Measurements from ENCODE around the gene ZNF280D.

ZNF280D gene

GRCh38 chr15:56659197-56659596, 74.1 kb downstream of the ZNF280D start:
- DNase-seq (ENCODE audit: low read depth, low spot score), result no peak
- H3K4me3 ChIP-seq, result no peak overlapping the region
- no peaks in the 10 kb centered on the region for H3K9me3 ChIP-seq (ENCODE audit: low read depth, low read length)
- no peak overlapping the region for H3K9ac ChIP-seq (ENCODE audit: insufficient read length)
- no peak for TF ChIP-seq FOXP2 (optimal IDR thresholded peaks at IDR 0.05; ENCODE audit: control extremely low read depth, extremely low read length, insufficient read depth)
- no peak for TF ChIP-seq EZH2 (IDR thresholded peaks at IDR 0.05)
- TF ChIP-seq POLR2AphosphoS5 (IDR thresholded peaks at IDR 0.05; ENCODE audit: borderline replicate concordance, low read depth, low read length), result no peak
- H3K36me3 ChIP-seq (ENCODE audit: insufficient read depth, low read length), result peaks cover 16% of the 10 kb centered on the region
- H3K27ac ChIP-seq, result no peak overlapping the region

GRCh38 chr15:56654624-56655023, 78.7 kb downstream of the ZNF280D start:
- no peak overlapping the region for H3K27ac ChIP-seq

GRCh38 chr15:56654216-56654615, 79.1 kb downstream of the ZNF280D start:
- Histone ChIP-seq H3K9me3 (ENCODE audit: low read depth, low read length) (no peaks in the 10 kb centered on the region), H3K36me3 (ENCODE audit: insufficient read depth, low read length) (peaks cover 25% of the 10 kb centered on the region), H3K9ac (ENCODE audit: insufficient read length) (no peak overlapping the region), H3K27ac (no peak overlapping the region), H3K4me3 (no peak overlapping the region)
- TF ChIP-seq FOXP2 (optimal IDR thresholded peaks at IDR 0.05; ENCODE audit: control extremely low read depth, extremely low read length, insufficient read depth) (no peak), POLR2AphosphoS5 (IDR thresholded peaks at IDR 0.05; ENCODE audit: borderline replicate concordance, low read depth, low read length) (no peak), EZH2 (IDR thresholded peaks at IDR 0.05) (no peak)
- DNase-seq (ENCODE audit: low read depth, low spot score), result no peak

More at GRCh38 chr15:56654624-56655023, 78.7 kb downstream of the ZNF280D start:
- Histone ChIP-seq H3K9me3 (ENCODE audit: low read depth, low read length) (no peaks in the 10 kb centered on the region), H3K4me3 (no peak overlapping the region), H3K36me3 (ENCODE audit: insufficient read depth, low read length) (peaks cover 25% of the 10 kb centered on the region), H3K9ac (ENCODE audit: insufficient read length) (no peak overlapping the region)
- no peak for DNase-seq (ENCODE audit: low read depth, low spot score)
- no peak for TF ChIP-seq EZH2 (IDR thresholded peaks at IDR 0.05)
- no peak for TF ChIP-seq FOXP2 (optimal IDR thresholded peaks at IDR 0.05; ENCODE audit: control extremely low read depth, extremely low read length, insufficient read depth)
- TF ChIP-seq POLR2AphosphoS5 (IDR thresholded peaks at IDR 0.05; ENCODE audit: borderline replicate concordance, low read depth, low read length), result no peak

- no peak overlapping the region for H3K9ac ChIP-seq (ENCODE audit: insufficient read length)
- H3K9me3 ChIP-seq (ENCODE audit: low read depth, low read length), result no peaks in the 10 kb centered on the region
- peaks cover 24% of the 10 kb centered on the region for H3K36me3 ChIP-seq (ENCODE audit: insufficient read depth, low read length)
- H3K27ac ChIP-seq, result no peak overlapping the region
- DNase-seq (ENCODE audit: low read depth, low spot score), result no peak
- no peak overlapping the region for H3K4me3 ChIP-seq
- no peak for TF ChIP-seq EZH2 (IDR thresholded peaks at IDR 0.05)
- TF ChIP-seq FOXP2 (optimal IDR thresholded peaks at IDR 0.05; ENCODE audit: control extremely low read depth, extremely low read length, insufficient read depth), result no peak
- TF ChIP-seq POLR2AphosphoS5 (IDR thresholded peaks at IDR 0.05; ENCODE audit: borderline replicate concordance, low read depth, low read length), result no peak
Observed at GRCh38 chr15:56653787-56654186, 79.5 kb downstream of the ZNF280D start.

- H3K36me3 ChIP-seq (ENCODE audit: insufficient read depth, low read length), result peaks cover 20% of the 10 kb centered on the region
- TF ChIP-seq EZH2 (IDR thresholded peaks at IDR 0.05) (no peak), FOXP2 (optimal IDR thresholded peaks at IDR 0.05; ENCODE audit: control extremely low read depth, extremely low read length, insufficient read depth) (no peak), POLR2AphosphoS5 (IDR thresholded peaks at IDR 0.05; ENCODE audit: borderline replicate concordance, low read depth, low read length) (no peak)
- H3K4me3 ChIP-seq, result no peak overlapping the region
- no peak overlapping the region for H3K9ac ChIP-seq (ENCODE audit: insufficient read length)
- no peaks in the 10 kb centered on the region for H3K9me3 ChIP-seq (ENCODE audit: low read depth, low read length)
- no peak for DNase-seq (ENCODE audit: low read depth, low spot score)
- no peak overlapping the region for H3K27ac ChIP-seq
Observed at GRCh38 chr15:56653107-56653506, 80.2 kb downstream of the ZNF280D start.

- Histone ChIP-seq H3K9me3 (ENCODE audit: low read depth, low read length) (no peaks in the 10 kb centered on the region), H3K27ac (no peak overlapping the region), H3K36me3 (ENCODE audit: insufficient read depth, low read length) (peaks cover 3% of the 10 kb centered on the region; the same call in 1 of the 2 replicates), H3K4me3 (no peak overlapping the region), H3K9ac (ENCODE audit: insufficient read length) (no peak overlapping the region)
- DNase-seq (ENCODE audit: low read depth, low spot score), result no peak
- no peak for TF ChIP-seq POLR2AphosphoS5 (IDR thresholded peaks at IDR 0.05; ENCODE audit: borderline replicate concordance, low read depth, low read length)
- TF ChIP-seq FOXP2 (optimal IDR thresholded peaks at IDR 0.05; ENCODE audit: control extremely low read depth, extremely low read length, insufficient read depth), result no peak
- no peak for TF ChIP-seq EZH2 (IDR thresholded peaks at IDR 0.05)
Observed at GRCh38 chr15:56648311-56648710, 85.0 kb downstream of the ZNF280D start.

GRCh38 chr15:56640549-56640948, 92.8 kb downstream of the ZNF280D start:
- TF ChIP-seq POLR2AphosphoS5 (IDR thresholded peaks at IDR 0.05; ENCODE audit: borderline replicate concordance, low read depth, low read length) (no peak), FOXP2 (optimal IDR thresholded peaks at IDR 0.05; ENCODE audit: control extremely low read depth, extremely low read length, insufficient read depth) (no peak), EZH2 (IDR thresholded peaks at IDR 0.05) (no peak)
- no peak overlapping the region for H3K4me3 ChIP-seq
- 0 out of 2 replicates have a peak overlapping the region, but pooled peaks have one; percentile 28 for H3K27ac ChIP-seq
- no peak for DNase-seq (ENCODE audit: low read depth, low spot score)
- H3K36me3 ChIP-seq (ENCODE audit: insufficient read depth, low read length), result no peaks in the 10 kb centered on the region; the same call in 1 of the 2 replicates
- no peaks in the 10 kb centered on the region for H3K9me3 ChIP-seq (ENCODE audit: low read depth, low read length)
- no peak overlapping the region for H3K9ac ChIP-seq (ENCODE audit: insufficient read length)

- no peak for TF ChIP-seq POLR2AphosphoS5 (IDR thresholded peaks at IDR 0.05; ENCODE audit: borderline replicate concordance, low read depth, low read length)
- no peak for TF ChIP-seq EZH2 (IDR thresholded peaks at IDR 0.05)
- no peak for DNase-seq (ENCODE audit: low read depth, low spot score)
- Histone ChIP-seq H3K27ac (peak overlapping the region; percentile 28; the same call in 1 of the 2 replicates), H3K36me3 (ENCODE audit: insufficient read depth, low read length) (no peaks in the 10 kb centered on the region; the same call in 1 of the 2 replicates), H3K4me3 (no peak overlapping the region), H3K9ac (ENCODE audit: insufficient read length) (no peak overlapping the region), H3K9me3 (ENCODE audit: low read depth, low read length) (no peaks in the 10 kb centered on the region)
Observed at GRCh38 chr15:56640127-56640526, 93.2 kb downstream of the ZNF280D start.

GRCh38 chr15:56639631-56640030, 93.7 kb downstream of the ZNF280D start:
- Histone ChIP-seq H3K9me3 (ENCODE audit: low read depth, low read length) (no peaks in the 10 kb centered on the region), H3K4me3 (no peak overlapping the region), H3K9ac (ENCODE audit: insufficient read length) (no peak overlapping the region), H3K36me3 (ENCODE audit: insufficient read depth, low read length) (no peaks in the 10 kb centered on the region; the same call in 1 of the 2 replicates), H3K27ac (no peak overlapping the region; the same call in 1 of the 2 replicates)
- no peak for DNase-seq (ENCODE audit: low read depth, low spot score)
- no peak for TF ChIP-seq FOXP2 (optimal IDR thresholded peaks at IDR 0.05; ENCODE audit: control extremely low read depth, extremely low read length, insufficient read depth)
- no peak for TF ChIP-seq EZH2 (IDR thresholded peaks at IDR 0.05)
- TF ChIP-seq POLR2AphosphoS5 (IDR thresholded peaks at IDR 0.05; ENCODE audit: borderline replicate concordance, low read depth, low read length), result no peak

Data from SK-N-MC (cell line).